Activated T-cell treated with anti-CD3 and anti-CD28 coated beads for 4 hours (primary cell): ENCODE measurements around the gene STK32B.
"Not testable (repeated sequence)": the region's sequence is repeated elsewhere in the genome, so short reads cannot be mapped to it uniquely, and the experiment has no call there.

Experiments
- DNase-seq: peaks from one replicate; pipeline ENCODE4 v3.0.0-alpha.2; 2020

Gene STK32B

GRCh38 chr4:5280069-5280468 lies 228.8 kb downstream of the STK32B start:
- DNase-seq, result not testable (repeated sequence)

GRCh38 chr4:5280828-5281227 lies 229.5 kb downstream of the STK32B start:
- DNase-seq, result no peak

GRCh38 chr4:5283837-5284236 lies 232.6 kb downstream of the STK32B start:
- no peak for DNase-seq

- DNase-seq, result no peak
Observed at GRCh38 chr4:5284517-5284916, 233.2 kb downstream of the STK32B start.

- no peak for DNase-seq
Observed at GRCh38 chr4:5292101-5292500, 240.8 kb downstream of the STK32B start.

- DNase-seq, result not testable (repeated sequence)
Observed at GRCh38 chr4:5298000-5298787, 246.9 kb downstream of the STK32B start.

GRCh38 chr4:5300283-5300682 lies 249.0 kb downstream of the STK32B start:
- DNase-seq, result no peak

- DNase-seq, result no peak
Observed at GRCh38 chr4:5307928-5308327, 256.6 kb downstream of the STK32B start.

- no peak for DNase-seq
Observed at GRCh38 chr4:5322321-5322720, 271.0 kb downstream of the STK32B start.

GRCh38 chr4:5330339-5330989 lies 279.2 kb downstream of the STK32B start:
- no peak for DNase-seq

GRCh38 chr4:5337731-5338130 lies 286.5 kb downstream of the STK32B start:
- no peak for DNase-seq

GRCh38 chr4:5338531-5338930 lies 287.3 kb downstream of the STK32B start:
- DNase-seq, result no peak

GRCh38 chr4:5340991-5341451 lies 289.7 kb downstream of the STK32B start:
- no peak for DNase-seq

GRCh38 chr4:5341526-5341925 lies 290.2 kb downstream of the STK32B start:
- no peak for DNase-seq

GRCh38 chr4:5355846-5356245 lies 304.6 kb downstream of the STK32B start:
- DNase-seq, result no peak

- DNase-seq, result no peak
Observed at GRCh38 chr4:5357870-5358269, 306.6 kb downstream of the STK32B start.

- no peak for DNase-seq
Observed at GRCh38 chr4:5361968-5362367, 310.7 kb downstream of the STK32B start.

GRCh38 chr4:5364406-5364805 lies 313.1 kb downstream of the STK32B start:
- no peak for DNase-seq

GRCh38 chr4:5365071-5366008 lies 314.1 kb downstream of the STK32B start:
- no peak for DNase-seq

- no peak for DNase-seq
Observed at GRCh38 chr4:5366009-5366386, 314.7 kb downstream of the STK32B start.

- no peak for DNase-seq
Observed at GRCh38 chr4:5366421-5366820, 315.1 kb downstream of the STK32B start.

- no peak for DNase-seq
Observed at GRCh38 chr4:5368426-5368825, 317.1 kb downstream of the STK32B start.

GRCh38 chr4:5370286-5370685 lies 319.0 kb downstream of the STK32B start:
- no peak for DNase-seq
